HG03097 (cell line): ENCODE results near the gene THRSP.
A peak's percentile ranks its signal among the peaks of the same experiment; 100 is the strongest.
"Not testable (repeated sequence)": the region's sequence is repeated elsewhere in the genome, so short reads cannot be mapped to it uniquely, and the experiment has no call there.

Experiments used
- ATAC-seq: cut with Tn5 transposase; IDR thresholded peaks from one replicate; pipeline ENCODE4 v1.9.1; 2021; ENCODE audit not compliant: unreplicated experiment, low FRiP score

Gene THRSP

DNA sequence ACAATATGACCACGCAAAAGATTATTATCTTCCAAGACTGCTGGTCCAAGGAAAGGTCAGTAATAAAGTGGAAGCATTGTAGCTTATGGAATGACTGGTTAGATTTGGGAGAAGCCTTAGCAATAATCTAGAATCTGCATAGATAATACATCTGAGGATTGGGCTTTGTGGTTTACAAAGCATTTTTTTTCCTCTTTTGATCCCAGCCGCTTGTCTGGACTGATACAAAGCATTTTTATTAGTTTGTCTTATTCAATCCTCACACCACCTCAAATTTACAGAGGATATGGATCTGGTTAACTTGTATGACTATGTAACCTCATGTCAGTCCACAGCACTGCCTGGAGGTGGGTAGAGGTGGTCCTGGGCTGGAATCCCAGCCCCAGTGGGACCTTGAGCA lies 990 bp upstream of the THRSP start:
- no peak for ATAC-seq

DNA sequence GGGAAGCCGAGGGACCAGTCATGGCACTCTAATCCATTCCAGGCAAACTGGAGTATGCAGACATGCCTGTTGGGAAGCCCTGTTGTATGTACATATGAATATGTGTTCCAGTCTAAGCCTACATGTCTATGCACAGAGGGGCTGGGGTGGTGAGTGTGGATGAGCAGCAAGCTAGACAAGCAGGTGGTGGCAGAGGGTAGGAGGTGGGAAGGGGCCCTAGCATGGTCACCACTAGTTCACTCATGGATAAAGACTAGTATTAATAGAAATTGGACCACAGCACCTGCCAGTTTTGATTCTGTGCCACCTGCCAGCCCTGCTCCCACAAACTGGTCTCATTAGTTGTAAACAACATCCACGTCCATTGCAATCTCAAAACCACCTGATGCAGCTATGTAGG lies 1.5 kb downstream of the THRSP start:
- ATAC-seq: no peak

DNA sequence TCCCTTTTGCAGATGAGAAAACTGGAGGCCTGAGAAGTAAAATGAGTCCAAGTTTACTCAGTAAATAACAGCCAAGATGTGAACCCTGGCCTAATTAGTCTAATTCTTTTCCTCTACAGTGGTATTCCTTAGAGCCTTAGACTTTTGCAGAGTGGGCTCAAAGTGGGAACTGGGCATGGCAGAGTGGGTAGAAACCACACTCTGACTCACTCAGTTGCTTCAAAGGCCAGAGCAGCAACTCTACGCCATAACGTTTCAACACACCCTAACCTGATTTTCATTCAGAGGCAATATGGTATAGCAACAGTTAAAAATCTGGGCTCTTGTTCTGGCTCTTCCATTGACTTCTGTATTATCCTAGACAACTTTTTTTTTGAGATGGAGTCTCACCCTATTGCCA lies 2.8 kb downstream of the THRSP start:
- no peak for ATAC-seq

DNA sequence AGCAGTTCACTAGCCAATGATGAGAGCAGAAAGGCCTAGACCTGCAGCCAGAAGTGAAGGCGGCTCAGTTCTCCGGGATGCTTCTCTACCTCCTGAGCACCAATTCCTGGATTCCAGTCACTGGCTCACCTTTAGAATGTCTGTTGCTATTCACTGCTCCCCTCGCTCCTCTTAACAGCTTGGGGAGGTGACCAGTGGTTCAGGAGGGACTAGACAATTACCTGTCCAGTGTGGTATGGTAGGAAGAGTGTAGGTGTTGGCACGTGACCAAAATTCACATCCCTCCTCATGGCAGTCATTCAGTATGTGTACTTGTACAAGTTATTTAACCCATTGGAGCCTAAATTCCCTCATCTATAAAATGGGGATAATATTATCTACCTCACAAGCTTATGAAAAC lies 4.0 kb downstream of the THRSP start:
- ATAC-seq: no peak

DNA sequence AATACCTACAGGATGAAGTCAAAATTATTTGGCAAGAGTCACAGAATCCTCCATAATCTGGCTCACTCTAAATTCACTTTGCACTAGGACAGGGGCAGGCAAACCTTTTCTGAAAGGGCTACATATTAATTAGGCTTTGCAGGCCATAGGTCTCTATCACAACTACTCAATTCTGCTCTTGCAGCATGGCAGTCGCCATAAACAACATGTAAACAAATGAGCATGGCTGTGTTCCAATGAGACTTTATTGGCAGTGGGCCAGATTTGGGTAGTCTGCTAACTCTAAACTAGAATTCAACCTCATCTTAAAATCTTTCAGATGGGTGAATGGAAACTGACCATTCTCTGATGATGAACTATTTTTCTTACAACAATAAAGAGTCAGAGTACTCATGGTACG lies 5.8 kb downstream of the THRSP start:
- no peak for ATAC-seq

DNA sequence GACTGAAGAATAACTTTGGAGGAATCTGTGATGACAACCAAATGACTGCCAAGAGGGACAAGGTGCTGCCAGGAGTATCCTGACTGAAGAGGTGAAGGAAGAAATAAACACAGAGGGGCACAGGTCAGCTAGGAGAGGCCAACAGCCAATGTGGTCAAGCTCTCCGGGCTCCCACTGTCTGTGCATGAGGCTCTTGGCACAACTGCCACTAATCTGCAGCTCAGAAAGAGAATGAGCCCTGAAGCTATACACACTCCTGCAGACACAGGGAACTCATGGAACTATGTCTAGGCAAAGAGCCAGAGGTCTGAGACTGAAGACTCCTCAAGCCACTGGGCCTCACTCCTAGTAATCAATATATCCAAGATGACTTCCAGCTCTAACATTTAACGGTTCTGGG lies 7.0 kb downstream of the THRSP start:
- ATAC-seq: no peak

DNA sequence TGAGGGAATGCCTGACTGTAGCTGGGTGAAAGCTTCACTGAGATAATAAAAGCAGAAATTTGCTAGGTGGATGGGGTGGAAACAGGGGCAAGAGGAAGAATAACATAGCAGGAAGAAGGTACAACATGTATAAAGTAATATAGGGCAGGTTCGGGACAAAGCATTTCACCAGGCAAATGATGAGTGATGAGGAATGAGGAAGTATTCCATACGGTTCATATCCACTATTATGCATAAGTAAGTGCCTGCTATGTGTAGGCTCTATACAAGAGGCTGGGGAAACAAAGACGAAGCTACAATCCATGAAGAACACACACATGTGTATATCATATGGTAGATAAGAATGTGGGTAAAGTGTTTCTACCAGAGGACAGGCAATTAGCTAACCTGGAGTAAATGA lies 8.1 kb downstream of the THRSP start:
- ATAC-seq: no peak

DNA sequence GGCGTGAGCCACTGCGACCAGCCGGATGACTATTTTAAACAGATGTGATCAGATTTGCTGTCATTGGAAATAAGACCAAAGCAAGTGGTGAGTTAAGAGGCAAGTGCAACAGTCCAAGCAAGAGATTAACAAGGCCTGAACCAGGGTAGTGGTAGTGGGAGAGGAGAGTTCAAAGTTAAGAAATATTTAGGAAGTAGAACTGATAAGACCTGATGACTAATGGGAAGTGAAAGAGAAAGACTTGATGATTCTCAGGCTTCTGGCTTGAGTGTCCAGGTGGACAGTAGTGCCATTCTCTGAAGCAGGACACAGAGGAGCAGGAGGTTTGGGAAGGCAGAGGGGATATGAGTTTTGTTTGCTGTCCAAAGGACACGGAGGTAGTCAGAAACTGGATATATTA lies 8.8 kb downstream of the THRSP start:
- no peak for ATAC-seq

DNA sequence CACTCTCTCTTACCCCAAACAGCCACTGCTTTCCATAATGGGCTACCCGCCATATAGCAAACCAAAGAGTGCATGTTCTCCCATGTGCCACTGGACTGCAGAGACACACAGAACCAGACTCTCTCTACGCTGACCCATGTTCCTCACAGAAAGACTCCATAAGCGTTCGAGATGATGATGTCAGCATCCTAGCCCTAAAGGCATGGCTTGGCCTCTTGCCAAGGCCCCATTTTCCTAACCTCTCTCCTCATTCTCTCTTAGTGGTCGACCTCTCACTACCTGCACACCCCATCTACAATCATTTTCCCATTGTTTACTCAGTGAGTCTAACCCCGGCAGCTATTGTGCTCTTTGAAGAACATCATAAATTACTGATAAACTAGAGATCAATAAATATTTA lies 11.1 kb downstream of the THRSP start:
- no peak for ATAC-seq

DNA sequence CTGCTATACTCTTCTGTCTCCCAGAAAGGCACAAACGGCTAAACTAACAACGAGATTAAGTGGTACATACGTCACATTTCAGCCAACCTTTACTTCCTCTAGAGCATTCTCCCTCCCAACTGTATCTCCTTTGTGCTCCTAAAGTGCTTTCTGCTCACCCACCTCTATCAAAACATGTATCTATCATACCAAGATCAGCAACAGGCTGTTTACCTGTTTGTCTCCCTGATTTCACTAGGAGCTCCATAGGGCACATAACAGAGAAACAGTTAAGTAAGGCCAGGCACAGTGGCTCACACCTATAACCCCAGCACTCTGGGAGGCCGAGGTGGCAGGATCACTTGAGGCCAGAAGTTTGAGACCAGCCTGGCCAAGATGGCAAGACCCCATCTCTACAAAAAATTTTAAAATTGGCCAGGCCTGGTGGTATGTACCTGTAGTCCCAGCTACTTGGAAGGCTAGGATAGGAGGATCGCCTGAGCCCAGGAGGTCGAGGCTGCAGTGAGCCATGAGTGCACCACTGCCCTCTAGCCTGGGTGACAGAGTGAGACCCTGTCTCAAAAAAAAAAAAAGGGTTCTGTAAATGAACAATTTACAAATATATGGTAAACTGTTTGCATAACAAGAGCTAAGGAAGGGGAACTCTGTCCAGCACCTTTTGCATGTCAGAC lies 13.2 kb downstream of the THRSP start:
- ATAC-seq: no peak

DNA sequence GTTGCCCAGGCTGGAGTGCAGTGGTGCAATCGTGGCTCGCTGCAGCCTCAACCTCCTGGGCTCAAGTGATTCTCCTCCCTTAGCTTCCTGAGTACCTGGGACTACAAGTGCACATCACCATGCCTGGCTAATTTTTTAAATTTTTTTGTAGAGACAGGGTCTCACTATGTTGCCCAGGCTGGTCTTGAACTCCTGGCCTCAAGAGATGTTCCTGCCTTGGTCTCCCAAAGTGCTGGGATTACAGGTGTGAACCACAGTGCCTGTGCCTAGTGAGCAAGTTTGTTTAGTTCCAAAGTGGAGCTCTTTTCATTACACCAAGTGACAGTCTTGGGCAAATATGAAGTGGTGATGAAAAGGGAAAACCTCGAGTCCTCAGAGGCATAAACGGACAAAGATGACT lies 13.9 kb downstream of the THRSP start:
- ATAC-seq: not testable (repeated sequence)

DNA sequence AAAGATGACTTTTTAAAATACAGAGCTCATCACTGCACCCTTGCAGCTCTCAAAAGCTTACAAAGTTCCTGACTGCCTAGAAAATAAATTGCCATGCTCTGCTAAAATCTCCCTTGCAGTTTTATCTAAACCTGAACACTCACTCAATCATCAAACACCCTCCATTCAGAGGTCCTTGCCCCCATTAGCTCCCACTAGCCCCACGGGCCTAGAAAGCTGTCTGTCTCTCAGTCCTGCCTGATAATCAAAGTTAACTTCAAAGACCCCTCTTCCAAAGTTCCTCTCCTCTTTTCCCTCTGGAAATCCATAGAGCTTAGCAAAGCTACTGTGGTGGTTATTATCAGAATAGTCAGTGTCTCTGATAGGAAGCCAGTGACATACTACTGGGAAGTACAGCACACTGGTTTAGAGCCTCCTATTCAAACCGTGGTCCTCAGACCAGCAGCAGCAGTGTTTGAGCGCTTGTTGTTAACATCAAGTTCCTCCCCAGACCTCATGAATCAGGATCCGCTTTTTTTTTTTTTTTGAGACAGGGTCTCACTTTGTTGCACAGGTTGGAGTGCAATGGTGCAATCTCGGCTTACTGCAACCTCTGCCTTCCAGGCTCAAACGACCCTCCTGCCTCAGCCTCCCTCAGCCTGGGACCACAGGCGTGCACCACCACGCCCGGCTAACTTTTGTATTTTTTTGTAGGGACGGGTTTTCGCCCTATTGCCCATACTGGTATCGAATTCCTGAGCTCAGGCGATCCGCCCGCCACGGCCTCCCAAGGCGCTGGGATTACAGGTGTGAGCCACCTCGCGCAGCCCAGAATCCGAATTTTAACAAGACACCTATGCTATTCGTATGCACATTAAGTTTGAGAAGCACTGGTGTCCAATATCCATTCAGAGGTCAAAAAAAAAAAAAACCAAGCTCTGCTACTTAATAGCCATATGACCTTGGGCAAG lies 14.8 kb downstream of the THRSP start:
- no peak for ATAC-seq

DNA sequence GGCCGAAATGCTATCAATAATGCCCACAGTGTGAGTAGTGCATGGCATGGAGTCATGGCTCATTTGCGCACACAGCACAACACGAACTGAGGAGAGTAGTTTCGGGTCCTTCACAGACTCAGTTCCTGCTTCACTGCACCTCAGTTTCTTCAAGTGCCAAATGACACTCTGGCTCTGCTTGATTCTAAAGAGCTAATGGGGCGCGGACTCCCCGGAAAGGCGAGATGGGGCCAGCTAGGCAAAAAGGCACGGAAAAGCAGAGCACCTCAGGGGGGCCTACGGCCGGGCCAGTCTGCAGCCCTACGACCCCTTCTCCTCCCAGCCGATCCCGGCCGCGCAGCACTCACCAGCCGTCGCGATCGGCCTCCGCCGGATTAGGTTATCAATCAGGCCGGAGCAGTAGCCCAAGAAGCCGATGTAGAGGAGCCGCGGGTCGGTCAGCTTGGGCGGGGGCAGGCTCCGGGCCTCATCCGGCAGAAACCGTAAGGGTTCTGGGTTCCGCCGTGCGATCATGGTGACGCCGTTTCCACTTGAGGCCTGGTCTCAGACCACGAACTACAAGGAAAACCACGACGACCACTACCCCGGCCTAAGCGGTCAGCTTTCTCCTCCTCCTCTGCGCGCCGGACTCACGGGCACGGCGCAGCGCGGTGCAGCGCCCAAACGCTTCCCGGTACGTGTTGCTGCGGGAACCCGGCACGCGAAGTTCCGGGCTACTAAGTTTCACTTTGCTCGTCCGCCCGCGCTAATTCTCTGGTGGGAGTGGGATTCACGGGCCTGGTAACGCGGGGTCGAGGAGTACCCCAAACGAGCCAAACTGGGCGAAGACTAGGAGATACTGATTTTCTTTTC lies 15.8 kb downstream of the THRSP start, which contains the start of gene NDUFC2:
NDUFC2 (minus strand) TSS at position 631 of the 852 bp plus-strand sequence; CDS start at position 513, 118 bp downstream.
- ATAC-seq: peak; percentile 62

DNA sequence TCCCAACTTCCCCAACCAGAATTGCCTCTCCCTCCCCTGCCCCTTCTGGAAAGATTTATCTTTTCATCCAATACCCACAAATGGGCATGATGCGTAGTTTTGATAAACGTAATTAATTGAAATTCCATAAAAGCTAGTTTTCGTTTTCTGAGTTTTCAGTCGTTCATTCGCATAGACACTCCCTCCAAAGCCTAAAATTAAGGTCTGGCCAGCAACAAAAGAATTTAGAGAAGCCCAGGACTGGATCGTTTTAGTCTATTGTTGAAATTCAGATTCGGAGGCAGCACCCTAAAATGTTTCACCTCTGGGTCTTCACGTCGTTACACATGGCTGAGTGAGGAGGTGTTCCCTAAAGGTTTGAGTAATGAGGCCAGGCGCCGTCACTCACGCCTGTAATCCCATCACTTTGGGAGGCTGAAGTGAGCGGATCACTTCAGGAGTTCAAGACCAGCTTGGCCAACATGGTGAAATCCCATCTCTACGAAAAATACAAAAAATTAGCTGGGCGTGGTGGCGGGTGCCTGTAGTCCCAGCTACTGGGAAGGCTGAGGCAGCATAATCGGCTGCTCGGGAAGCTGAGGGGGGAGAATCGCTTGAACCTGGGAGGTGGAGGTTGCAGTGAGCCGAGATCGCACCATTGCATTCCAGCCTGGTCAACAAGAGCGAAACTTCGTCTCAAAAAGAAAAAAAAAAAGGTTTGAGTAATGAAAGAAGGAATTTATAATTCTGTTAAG lies 16.6 kb downstream of the THRSP start:
- no peak for ATAC-seq

DNA sequence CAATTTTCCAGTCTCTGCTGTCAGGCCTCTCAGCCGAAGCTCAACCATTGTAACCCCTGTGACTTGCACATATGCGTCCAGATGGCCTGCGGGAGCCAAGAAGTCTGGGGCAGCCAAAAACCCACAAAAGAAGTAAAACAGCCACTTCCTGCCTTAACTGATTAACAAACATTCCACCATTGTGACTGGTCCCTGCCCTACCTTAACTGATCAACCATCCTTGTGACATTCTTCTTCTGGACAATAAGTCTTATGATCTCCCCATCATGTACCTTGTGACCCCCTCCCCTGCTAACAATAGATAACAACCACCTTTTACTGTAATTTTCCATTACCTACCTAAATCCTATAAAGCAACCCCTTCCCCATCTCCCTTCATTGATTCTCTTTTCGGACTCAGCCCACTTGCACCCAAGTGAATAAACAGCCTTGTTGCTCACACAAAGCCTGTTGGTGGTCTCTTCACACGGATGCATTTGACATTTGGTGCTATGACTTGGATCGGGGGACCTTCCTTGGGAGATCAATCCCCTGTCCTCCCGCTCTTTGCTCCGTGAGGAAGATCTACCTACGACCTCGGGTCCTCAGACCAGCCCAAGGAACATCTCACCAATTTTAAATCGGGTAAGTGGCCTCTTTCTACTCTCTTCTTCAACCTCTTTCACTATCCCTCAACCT lies 17.3 kb downstream of the THRSP start:
- ATAC-seq: no peak

DNA sequence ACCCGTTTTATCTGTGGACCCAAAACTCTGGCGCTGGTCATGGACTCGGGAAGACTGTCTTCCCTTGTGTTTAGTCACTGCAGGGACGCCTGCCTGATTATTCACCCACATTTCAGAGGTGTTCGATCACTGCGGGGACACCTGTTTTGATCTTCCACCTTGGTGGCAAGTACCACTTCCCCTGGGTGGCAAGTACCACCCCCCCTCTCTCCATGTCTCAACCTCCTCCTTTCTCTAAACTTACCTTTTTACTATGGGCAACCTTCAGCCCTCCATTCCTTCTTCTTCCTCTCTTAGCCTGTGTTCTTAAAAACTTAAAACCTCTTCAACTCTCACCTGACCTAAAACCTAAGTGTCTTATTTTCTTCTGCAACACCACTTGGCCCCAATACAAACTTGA lies 17.9 kb downstream of the THRSP start:
- no peak for ATAC-seq

DNA sequence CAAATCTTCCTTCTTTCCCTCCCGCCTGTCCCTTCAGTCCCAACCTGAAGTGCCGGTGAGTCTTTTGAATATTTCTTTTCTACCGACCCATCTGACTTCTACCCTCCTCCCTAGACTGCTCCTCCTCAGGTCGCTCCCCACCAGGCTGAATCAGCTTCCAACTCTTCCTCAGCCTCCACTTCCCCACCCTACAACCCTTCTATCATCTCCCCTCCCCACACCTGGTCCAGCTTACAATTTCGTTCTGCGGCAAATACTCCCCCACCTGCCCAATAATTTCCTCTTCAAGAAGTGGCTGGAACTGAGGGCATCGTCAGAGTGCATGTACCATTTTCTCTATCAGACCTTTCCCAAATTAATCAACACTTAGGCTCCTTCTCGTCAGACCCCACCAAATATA lies 18.5 kb downstream of the THRSP start:
- no peak for ATAC-seq

DNA sequence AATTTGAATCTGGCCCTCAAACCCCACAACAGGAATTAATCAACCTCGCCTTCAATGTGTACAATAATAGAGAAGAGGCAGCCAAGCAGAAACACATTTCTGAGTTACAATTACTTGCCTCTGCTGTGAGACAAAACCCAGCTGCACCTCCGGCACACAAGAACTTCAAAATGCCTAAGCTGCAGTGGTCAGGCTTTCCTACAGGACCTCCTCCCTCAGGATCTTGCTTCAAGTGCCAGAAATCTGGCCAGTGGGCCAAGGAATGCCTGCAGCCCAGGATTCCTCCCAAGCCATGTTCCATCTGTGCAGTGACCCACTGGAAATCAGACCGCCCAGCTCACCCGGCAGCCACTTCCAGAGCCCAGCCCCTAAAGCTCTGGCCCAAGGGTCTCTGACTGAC lies 19.4 kb downstream of the THRSP start:
- ATAC-seq: no peak

DNA sequence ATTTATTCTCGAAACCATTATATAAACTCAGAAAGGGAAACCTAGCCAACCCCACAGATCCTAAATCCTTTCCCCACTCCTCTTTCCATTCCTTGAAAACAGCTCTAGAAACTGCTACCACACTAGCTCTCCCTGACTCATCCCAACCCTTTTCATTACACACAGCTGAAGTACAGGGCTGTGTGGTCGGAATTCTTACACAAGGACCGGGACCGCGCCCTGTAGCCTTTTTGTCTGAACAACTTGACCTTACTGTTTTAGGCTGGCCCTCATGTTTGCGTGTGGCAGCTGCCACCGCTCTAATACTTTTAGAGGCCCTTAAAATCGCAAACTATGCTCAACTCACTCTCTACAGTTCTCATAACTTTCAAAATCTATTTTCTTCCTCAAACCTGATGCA lies 20.8 kb downstream of the THRSP start:
- not testable (repeated sequence) for ATAC-seq

DNA sequence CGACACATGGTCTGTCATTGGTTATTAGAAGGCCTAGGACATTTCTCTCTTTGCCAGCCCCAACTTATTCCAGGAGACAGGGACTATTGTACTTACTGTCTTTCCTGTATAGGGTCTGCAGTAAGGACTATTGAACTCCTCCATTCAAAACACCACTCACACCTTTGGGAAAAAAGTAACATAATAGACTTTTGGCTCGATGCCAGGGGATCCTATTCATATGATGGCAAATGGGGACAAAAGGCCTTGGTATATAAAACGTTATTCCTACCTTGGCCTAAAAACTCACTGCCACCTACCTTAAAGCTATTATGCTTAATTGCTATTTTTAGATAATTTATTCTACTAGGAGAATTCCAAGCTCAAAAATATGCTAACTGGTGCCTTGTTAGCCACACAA lies 22.3 kb downstream of the THRSP start:
- ATAC-seq: no peak
